RWPE2 (cell line): ENCODE measurements around the gene ITGA2.
"Not testable (repeated sequence)": the region's sequence is repeated elsewhere in the genome, so short reads cannot be mapped to it uniquely, and the experiment has no call there.

Experiments
- ATAC-seq: fragments of 200-7000 bp; cut with Tn5 transposase; 3 replicates; pipeline ENCODE4 v1.9.1; 2021; ENCODE audit warnings: low read depth
- DNase-seq: peaks from one replicate; pipeline ENCODE4 v3.0.0-alpha.2; 2020; ENCODE audit warnings: low spot score
- H3K27ac ChIP-seq: fragments of 450-650 bp; 2 replicates; pipeline ENCODE4 v1.5.1; 2017; ENCODE audit warnings: mild to moderate bottlenecking; ENCODE audit not compliant: poor library complexity, severe bottlenecking
- H3K27me3 ChIP-seq: fragments of 250-450 bp; sonication (Bioruptor Pico); 2 replicates; pipeline ENCODE4 v1.5.1; 2021; ENCODE audit warnings: mild to moderate bottlenecking, moderate library complexity; ENCODE audit not compliant: insufficient read depth, poor library complexity, severe bottlenecking
- H3K36me3 ChIP-seq: fragments of 250-450 bp; sonication (Bioruptor Pico); 2 replicates; pipeline ENCODE4 v1.5.1; 2020; ENCODE audit warnings: low read depth, mild to moderate bottlenecking, moderate library complexity
- H3K4me1 ChIP-seq: fragments of 250-450 bp; sonication (Bioruptor Pico); 2 replicates; pipeline ENCODE4 v1.5.1; 2021; ENCODE audit warnings: mild to moderate bottlenecking, moderate library complexity; ENCODE audit not compliant: insufficient read depth, poor library complexity, severe bottlenecking
- H3K4me3 ChIP-seq: fragments of 250-450 bp; sonication (Bioruptor Pico); 2 replicates; pipeline ENCODE4 v1.5.1; 2021; ENCODE audit warnings: mild to moderate bottlenecking, moderate library complexity; ENCODE audit not compliant: severe bottlenecking
- H3K9me3 ChIP-seq: fragments of 250-450 bp; sonication (Bioruptor Pico); 2 replicates; pipeline ENCODE4 v1.5.1; 2021; ENCODE audit warnings: mild to moderate bottlenecking, moderate library complexity; ENCODE audit not compliant: severe bottlenecking
- CTCF ChIP-seq: fragments of 450-650 bp; IDR thresholded peaks from one replicate; pipeline ENCODE4 v1.5.1; 2017; ENCODE audit warnings: mild to moderate bottlenecking, moderate library complexity; ENCODE audit not compliant: poor library complexity, severe bottlenecking

Gene ITGA2

GRCh38 chr5:53110156-53110555 is 121.0 kb downstream of the ITGA2 start:
- Histone ChIP-seq H3K27ac (peak overlapping the region; percentile 33), H3K27me3 (no peaks in the 10 kb centered on the region), H3K4me3 (peak overlapping the region; percentile 55), H3K36me3 (peaks cover 33% of the 10 kb centered on the region), H3K9me3 (no peaks in the 10 kb centered on the region), H3K4me1 (peaks cover 15% of the 10 kb centered on the region)
- TF ChIP-seq CTCF, result no peak
- DNase-seq, result no peak
- ATAC-seq, result no peak; the same call in 2 of the 3 replicates

- no peaks in the 10 kb centered on the region for H3K27me3 ChIP-seq
- DNase-seq (no peak), ATAC-seq (no peak)
- no peaks in the 10 kb centered on the region for H3K9me3 ChIP-seq
- H3K4me1 ChIP-seq, result peaks cover 15% of the 10 kb centered on the region
- no peak overlapping the region for H3K4me3 ChIP-seq
- TF ChIP-seq CTCF, result no peak
- peaks cover 24% of the 10 kb centered on the region for H3K36me3 ChIP-seq
- H3K27ac ChIP-seq, result no peak overlapping the region
Measured at GRCh38 chr5:53111139-53111538, 122.0 kb downstream of the ITGA2 start.

- H3K9me3 ChIP-seq, DNase-seq, H3K27ac ChIP-seq, ATAC-seq, H3K27me3 ChIP-seq, H3K4me3 ChIP-seq: not testable (repeated sequence)
- Histone ChIP-seq H3K4me1 (peaks cover 15% of the 10 kb centered on the region), H3K36me3 (peaks cover 12% of the 10 kb centered on the region)
Measured at GRCh38 chr5:53112307-53112706, 123.2 kb downstream of the ITGA2 start.

GRCh38 chr5:53112909-53113308 is 123.8 kb downstream of the ITGA2 start:
- H3K36me3 ChIP-seq, result peaks cover 6% of the 10 kb centered on the region
- ATAC-seq, result no peak
- H3K27ac ChIP-seq, result no peak overlapping the region
- no peaks in the 10 kb centered on the region for H3K9me3 ChIP-seq
- no peak overlapping the region for H3K4me3 ChIP-seq
- H3K27me3 ChIP-seq, result no peaks in the 10 kb centered on the region
- DNase-seq, result no peak
- no peak for TF ChIP-seq CTCF
- H3K4me1 ChIP-seq, result peaks cover 13% of the 10 kb centered on the region

- H3K4me3 ChIP-seq, result no peak overlapping the region
- DNase-seq (no peak), ATAC-seq (no peak)
- peaks cover 5% of the 10 kb centered on the region for H3K4me1 ChIP-seq
- no peaks in the 10 kb centered on the region for H3K36me3 ChIP-seq
- TF ChIP-seq CTCF, result no peak
- no peak overlapping the region for H3K27ac ChIP-seq
- H3K9me3 ChIP-seq, result no peaks in the 10 kb centered on the region
- H3K27me3 ChIP-seq, result no peaks in the 10 kb centered on the region
Measured at GRCh38 chr5:53113947-53114346, 124.8 kb downstream of the ITGA2 start.
